ENCODE data around the gene BCL2.

- no peak for TF ChIP-seq CTCF (IDR thresholded peaks at IDR 0.05)
- no peak for TF ChIP-seq POLR2A (IDR thresholded peaks at IDR 0.05)
These were observed 1.7 kb upstream of the BCL2 start for GRCh38 chr18:63321291-63321690.

All from ovary (tissue), 3 donors.